ENCODE results near the gene TMEM202.

- TF ChIP-seq EZH2 (IDR thresholded peaks at IDR 0.05; ENCODE audit: borderline replicate concordance, low read depth, low read length, severe bottlenecking) (no peak), POLR2A (IDR thresholded peaks at IDR 0.05; ENCODE audit: low read depth, low read length) (no peak), CTCF (IDR thresholded peaks at IDR 0.05; ENCODE audit: extremely low read depth in 1 of 2, insufficient read depth in 1 of 2, low read depth in 1 of 2, low read length in 2 of 2) (no peak), MAX (IDR thresholded peaks at IDR 0.05; ENCODE audit: insufficient read depth, insufficient read length) (no peak), POLR2AphosphoS5 (IDR thresholded peaks at IDR 0.05; ENCODE audit: insufficient read depth, low read depth, low read length) (no peak), MYC (IDR thresholded peaks at IDR 0.05; ENCODE audit: low read depth, low read length) (no peak)
Measured at GRCh38 chr15:72402726-72403125, 4.6 kb downstream of the TMEM202 start.
